ENCODE measurements around the gene CTSA. TPM values are rescaled to one million over a fixed set of nuclear protein-coding genes. Genes with fewer than 3 reads are reported as not detected.

CTSA gene
- total and polyA plus RNA-seq, 9 of the 15 experiments (the other 6 are each of a cell fraction or from before 2014, with no cell fraction given), result 8.8 to 61.7 (median 28.3) TPM

GRCh38 chr20:45850926-45851325 lies 40.2 kb upstream of the CTSA start (continued):
- TF ChIP-seq TFAM (CRISPR knock-in tag; conservative IDR thresholded peaks at IDR 0.05) (no peak), FOXJ2 (tag; IDR thresholded peaks at IDR 0.05) (no peak), IRF9 (tag; IDR thresholded peaks at IDR 0.05) (no peak), ZNF561 (CRISPR knock-in tag; conservative IDR thresholded peaks at IDR 0.05) (no peak), CREB3 (tag; conservative IDR thresholded peaks at IDR 0.05; ENCODE audit: low read depth) (no peak), HIVEP1 (CRISPR knock-in tag; IDR thresholded peaks at IDR 0.05) (no peak), MAX (CRISPR knock-in tag; IDR thresholded peaks at IDR 0.05) (no peak), ZNF449 (CRISPR knock-in tag; IDR thresholded peaks at IDR 0.05) (no peak), ZNF830 (CRISPR knock-in tag; IDR thresholded peaks at IDR 0.05) (no peak), ETS1 (conservative IDR thresholded peaks at IDR 0.05; ENCODE audit: control insufficient read depth, low read depth, low read length) (no peak), SNRNP70 (optimal IDR thresholded peaks at IDR 0.05; ENCODE audit: low read depth, low read length) (no peak), ZNF584 (CRISPR knock-in tag; IDR thresholded peaks at IDR 0.05; ENCODE audit: low read depth) (no peak), ZBTB11 (CRISPR knock-in tag; IDR thresholded peaks at IDR 0.05) (0 out of 6 replicates have a peak, but pooled peaks of 1 of the 3 experiments have one; percentile 43), NR2F6 (CRISPR knock-in tag; IDR thresholded peaks at IDR 0.05) (no peak), GATAD2B (IDR thresholded peaks at IDR 0.05; ENCODE audit: borderline replicate concordance) (no peak), E2F6 (IDR thresholded peaks at IDR 0.05; ENCODE audit: borderline replicate concordance in 1 of 2, extremely low read depth in 1 of 2, insufficient read depth in 1 of 2, insufficient read length in 1 of 2, low read depth in 1 of 2, low read length in 1 of 2, poor library complexity in 1 of 2, severe bottlenecking in 1 of 2) (no peak), ZBTB17 (CRISPR knock-in tag; IDR thresholded peaks at IDR 0.05) (no peak), PHTF2 (CRISPR knock-in tag; IDR thresholded peaks at IDR 0.05) (no peak)

Data from K562 (cell line).